ENCODE results near the gene PARP16. TPM values are rescaled to one million over a fixed set of nuclear protein-coding genes. Genes with fewer than 3 reads are reported as not detected.

The PARP16 gene
- total and polyA plus RNA-seq, 9 of the 15 experiments (the other 6 are each of a cell fraction or from before 2014, with no cell fraction given) = 3.0 to 9.9 (median 5.8) TPM

DNA sequence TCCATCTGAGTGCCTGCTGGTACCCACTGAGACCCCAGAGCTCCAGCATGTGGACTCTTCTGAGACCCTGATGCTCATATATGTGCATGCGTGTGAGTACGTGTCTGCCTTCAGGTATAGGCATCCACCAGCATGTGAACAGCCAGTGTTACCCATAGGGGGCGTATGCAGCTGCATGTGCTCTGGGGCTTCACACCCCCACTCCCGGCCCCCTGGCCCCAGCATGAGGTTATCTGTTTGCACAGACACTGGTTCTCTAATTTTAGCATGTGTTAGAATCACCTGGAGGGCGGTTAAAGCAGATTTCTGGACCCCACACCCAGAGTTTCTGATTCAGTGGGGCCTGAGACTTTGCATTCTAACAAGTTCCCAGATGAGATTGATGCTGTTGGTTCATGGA lies 74.6 kb downstream of the PARP16 start (continued):
- TF ChIP-seq CLOCK (CRISPR knock-in tag; IDR thresholded peaks at IDR 0.05; ENCODE audit: borderline replicate concordance) (no peak), SMAD2 (IDR thresholded peaks at IDR 0.05; ENCODE audit: low read depth, low read length) (no peak), SNIP1 (IDR thresholded peaks at IDR 0.05; ENCODE audit: low read depth) (no peak), ZNF354B (CRISPR knock-in tag; IDR thresholded peaks at IDR 0.05) (no peak), NUFIP1 (IDR thresholded peaks at IDR 0.05; ENCODE audit: partially characterized antibody) (no peak), CHD4 (IDR thresholded peaks at IDR 0.05; ENCODE audit: insufficient read depth, insufficient replicate concordance, low read depth, low read length, poor library complexity, severe bottlenecking) (no peak), SMAD4 (CRISPR knock-in tag; conservative IDR thresholded peaks at IDR 0.05) (peak; percentile 61), FOSL1 (tag; conservative IDR thresholded peaks at IDR 0.05) (no peak), PURB (CRISPR knock-in tag; IDR thresholded peaks at IDR 0.05; ENCODE audit: low read depth) (no peak), RAD21 (CRISPR knock-in tag; conservative IDR thresholded peaks at IDR 0.05 in 1 of 2, IDR thresholded peaks at IDR 0.05 in 1 of 2) (peak; percentile 65 to 81), FOXK2 (conservative IDR thresholded peaks at IDR 0.05 in 1 of 2, IDR thresholded peaks at IDR 0.05 in 1 of 2; ENCODE audit: low read depth in 2 of 2) (no peak), ZNF12 (CRISPR knock-in tag; IDR thresholded peaks at IDR 0.05) (no peak), CC2D1A (IDR thresholded peaks at IDR 0.05) (peak; percentile 29; the same call in 1 of the 2 replicates), HIVEP1 (CRISPR knock-in tag; IDR thresholded peaks at IDR 0.05) (no peak), DIDO1 (tag; IDR thresholded peaks at IDR 0.05; ENCODE audit: low read depth) (no peak), MTA3 (IDR thresholded peaks at IDR 0.05; ENCODE audit: borderline replicate concordance) (no peak), ZNF707 (CRISPR knock-in tag; conservative IDR thresholded peaks at IDR 0.05) (no peak), ZNF23 (CRISPR knock-in tag; IDR thresholded peaks at IDR 0.05) (no peak)
- TF ChIP-seq, protein P1, sequence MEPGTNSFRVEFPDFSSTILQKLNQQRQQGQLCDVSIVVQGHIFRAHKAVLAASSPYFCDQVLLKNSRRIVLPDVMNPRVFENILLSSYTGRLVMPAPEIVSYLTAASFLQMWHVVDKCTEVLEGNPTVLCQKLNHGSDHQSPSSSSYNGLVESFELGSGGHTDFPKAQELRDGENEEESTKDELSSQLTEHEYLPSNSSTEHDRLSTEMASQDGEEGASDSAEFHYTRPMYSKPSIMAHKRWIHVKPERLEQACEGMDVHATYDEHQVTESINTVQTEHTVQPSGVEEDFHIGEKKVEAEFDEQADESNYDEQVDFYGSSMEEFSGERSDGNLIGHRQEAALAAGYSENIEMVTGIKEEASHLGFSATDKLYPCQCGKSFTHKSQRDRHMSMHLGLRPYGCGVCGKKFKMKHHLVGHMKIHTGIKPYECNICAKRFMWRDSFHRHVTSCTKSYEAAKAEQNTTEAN (CRISPR knock-in tag; IDR thresholded peaks at IDR 0.05) = no peak
- TF ChIP-seq, protein P2, sequence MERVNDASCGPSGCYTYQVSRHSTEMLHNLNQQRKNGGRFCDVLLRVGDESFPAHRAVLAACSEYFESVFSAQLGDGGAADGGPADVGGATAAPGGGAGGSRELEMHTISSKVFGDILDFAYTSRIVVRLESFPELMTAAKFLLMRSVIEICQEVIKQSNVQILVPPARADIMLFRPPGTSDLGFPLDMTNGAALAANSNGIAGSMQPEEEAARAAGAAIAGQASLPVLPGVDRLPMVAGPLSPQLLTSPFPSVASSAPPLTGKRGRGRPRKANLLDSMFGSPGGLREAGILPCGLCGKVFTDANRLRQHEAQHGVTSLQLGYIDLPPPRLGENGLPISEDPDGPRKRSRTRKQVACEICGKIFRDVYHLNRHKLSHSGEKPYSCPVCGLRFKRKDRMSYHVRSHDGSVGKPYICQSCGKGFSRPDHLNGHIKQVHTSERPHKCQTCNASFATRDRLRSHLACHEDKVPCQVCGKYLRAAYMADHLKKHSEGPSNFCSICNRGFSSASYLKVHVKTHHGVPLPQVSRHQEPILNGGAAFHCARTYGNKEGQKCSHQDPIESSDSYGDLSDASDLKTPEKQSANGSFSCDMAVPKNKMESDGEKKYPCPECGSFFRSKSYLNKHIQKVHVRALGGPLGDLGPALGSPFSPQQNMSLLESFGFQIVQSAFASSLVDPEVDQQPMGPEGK (CRISPR knock-in tag; IDR thresholded peaks at IDR 0.05; ENCODE audit: borderline replicate concordance) = no peak
- TF ChIP-seq, protein P3, sequence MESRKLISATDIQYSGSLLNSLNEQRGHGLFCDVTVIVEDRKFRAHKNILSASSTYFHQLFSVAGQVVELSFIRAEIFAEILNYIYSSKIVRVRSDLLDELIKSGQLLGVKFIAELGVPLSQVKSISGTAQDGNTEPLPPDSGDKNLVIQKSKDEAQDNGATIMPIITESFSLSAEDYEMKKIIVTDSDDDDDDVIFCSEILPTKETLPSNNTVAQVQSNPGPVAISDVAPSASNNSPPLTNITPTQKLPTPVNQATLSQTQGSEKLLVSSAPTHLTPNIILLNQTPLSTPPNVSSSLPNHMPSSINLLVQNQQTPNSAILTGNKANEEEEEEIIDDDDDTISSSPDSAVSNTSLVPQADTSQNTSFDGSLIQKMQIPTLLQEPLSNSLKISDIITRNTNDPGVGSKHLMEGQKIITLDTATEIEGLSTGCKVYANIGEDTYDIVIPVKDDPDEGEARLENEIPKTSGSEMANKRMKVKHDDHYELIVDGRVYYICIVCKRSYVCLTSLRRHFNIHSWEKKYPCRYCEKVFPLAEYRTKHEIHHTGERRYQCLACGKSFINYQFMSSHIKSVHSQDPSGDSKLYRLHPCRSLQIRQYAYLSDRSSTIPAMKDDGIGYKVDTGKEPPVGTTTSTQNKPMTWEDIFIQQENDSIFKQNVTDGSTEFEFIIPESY (CRISPR knock-in tag; IDR thresholded peaks at IDR 0.05) = no peak

Data from K562 (cell line).